ENCODE data around the gene KIF26B. TPM values are rescaled to one million over a fixed set of nuclear protein-coding genes. Genes with fewer than 3 reads are reported as not detected.

KIF26B gene
- total RNA-seq, 1 experiment from 2014 or later = 1.6 TPM

- Mint-ChIP-seq H3K27me3 (ENCODE audit: insufficient read depth, unreplicated experiment) (no peaks in the 10 kb centered on the region), H3K4me3 (ENCODE audit: unreplicated experiment) (no peak overlapping the region), H3K36me3 (ENCODE audit: insufficient read depth, unreplicated experiment) (no peaks in the 10 kb centered on the region), H3K27ac (ENCODE audit: low read depth, unreplicated experiment) (no peak overlapping the region), H3K4me1 (ENCODE audit: insufficient read depth, unreplicated experiment) (no peaks in the 10 kb centered on the region), H3K9me3 (ENCODE audit: unreplicated experiment) (peaks cover 10% of the 10 kb centered on the region)
- DNase-seq (ENCODE audit: unreplicated experiment) = no peak
- ChIA-PET CTCF (interaction anchor here (1.2 kb wide), 1 partner anchor 15 kb away, joined by 3 read pairs; no protein-coding TSS in a partner anchor), POLR2A (no interaction called here)
- intact Hi-C loops (cut with micrococcal nuclease) = no loop called here
- TF ChIP-seq CTCF (IDR thresholded peaks at IDR 0.05; ENCODE audit: unreplicated experiment) = no peak
- no TSS peak for BruUV-seq (replicated peaks)
Measured at GRCh38 chr1:245751116-245751515, 596.3 kb downstream of the KIF26B start.

- H3K4me1 Mint-ChIP-seq (ENCODE audit: insufficient read depth, unreplicated experiment) = no peaks in the 10 kb centered on the region
- H3K4me3 Mint-ChIP-seq (ENCODE audit: unreplicated experiment) = no peak overlapping the region
- intact Hi-C loops (cut with micrococcal nuclease) = no loop called here
- POLR2A ChIA-PET = no interaction called here
- peaks cover 7% of the 10 kb centered on the region for H3K9me3 Mint-ChIP-seq (ENCODE audit: unreplicated experiment)
- no peak for TF ChIP-seq CTCF (IDR thresholded peaks at IDR 0.05; ENCODE audit: unreplicated experiment)
- no peaks in the 10 kb centered on the region for H3K36me3 Mint-ChIP-seq (ENCODE audit: insufficient read depth, unreplicated experiment)
- no peak for DNase-seq (ENCODE audit: unreplicated experiment)
- no peaks in the 10 kb centered on the region for H3K27me3 Mint-ChIP-seq (ENCODE audit: insufficient read depth, unreplicated experiment)
- H3K27ac Mint-ChIP-seq (ENCODE audit: low read depth, unreplicated experiment) = no peak overlapping the region
- no TSS peak for BruUV-seq (replicated peaks)
- CTCF ChIA-PET = interaction anchor here (0.8 kb wide), 1 partner anchor 1787 kb away, joined by 3 read pairs; no protein-coding TSS in a partner anchor
Measured at GRCh38 chr1:245751726-245752470, 597.1 kb downstream of the KIF26B start.

- Mint-ChIP-seq H3K27ac (ENCODE audit: low read depth, unreplicated experiment) (no peak overlapping the region), H3K4me3 (ENCODE audit: unreplicated experiment) (no peak overlapping the region)
- no TSS peak for BruUV-seq (replicated peaks)
Measured at GRCh38 chr1:245752561-245752960, 597.8 kb downstream of the KIF26B start.

More at GRCh38 chr1:245752561-245752960, 597.8 kb downstream of the KIF26B start:
- TF ChIP-seq CTCF (IDR thresholded peaks at IDR 0.05; ENCODE audit: unreplicated experiment) = no peak
- no peak for DNase-seq (ENCODE audit: unreplicated experiment)
- Mint-ChIP-seq H3K4me1 (ENCODE audit: insufficient read depth, unreplicated experiment) (no peaks in the 10 kb centered on the region), H3K9me3 (ENCODE audit: unreplicated experiment) (peaks cover 7% of the 10 kb centered on the region), H3K27me3 (ENCODE audit: insufficient read depth, unreplicated experiment) (no peaks in the 10 kb centered on the region), H3K36me3 (ENCODE audit: insufficient read depth, unreplicated experiment) (no peaks in the 10 kb centered on the region)
- CTCF ChIA-PET = interaction anchor here (0.8 kb wide), 1 partner anchor 1787 kb away, joined by 3 read pairs; no protein-coding TSS in a partner anchor
- POLR2A ChIA-PET = no interaction called here
- intact Hi-C loops (cut with micrococcal nuclease) = no loop called here
